ENCODE measurements around the gene JAGN1. TPM values are rescaled to one million over a fixed set of nuclear protein-coding genes. Genes with fewer than 3 reads are reported as not detected.
"Not testable (repeated sequence)": the region's sequence is repeated elsewhere in the genome, so short reads cannot be mapped to it uniquely, and the experiment has no call there.

JAGN1 gene
- polyA plus RNA-seq, 1 donor from 2014 or later, result 46.4 TPM

- Mint-ChIP-seq H3K36me3 (no peaks in the 10 kb centered on the region), H3K4me1 (peaks cover 0 to 2% (median 0%) of the 10 kb centered on the region in 3 donors), H3K9me3 (no peaks in the 10 kb centered on the region), H3K27me3 (no peaks in the 10 kb centered on the region), H3K27ac (no peak overlapping the region), H3K4me3 (no peak overlapping the region)
These were observed 28.7 kb upstream of the JAGN1 start for GRCh38 chr3:9861626-9862130.

- no peaks in the 10 kb centered on the region for H3K9me3 Mint-ChIP-seq
- H3K27me3 Mint-ChIP-seq, result no peaks in the 10 kb centered on the region
- H3K27ac Mint-ChIP-seq, result no peak overlapping the region
- no peaks in the 10 kb centered on the region for H3K36me3 Mint-ChIP-seq
- no peak overlapping the region for H3K4me3 Mint-ChIP-seq
- peaks cover 0 to 2% (median 0%) of the 10 kb centered on the region in 3 donors for H3K4me1 Mint-ChIP-seq
These were observed 27.9 kb upstream of the JAGN1 start for GRCh38 chr3:9862391-9863057.

DNA sequence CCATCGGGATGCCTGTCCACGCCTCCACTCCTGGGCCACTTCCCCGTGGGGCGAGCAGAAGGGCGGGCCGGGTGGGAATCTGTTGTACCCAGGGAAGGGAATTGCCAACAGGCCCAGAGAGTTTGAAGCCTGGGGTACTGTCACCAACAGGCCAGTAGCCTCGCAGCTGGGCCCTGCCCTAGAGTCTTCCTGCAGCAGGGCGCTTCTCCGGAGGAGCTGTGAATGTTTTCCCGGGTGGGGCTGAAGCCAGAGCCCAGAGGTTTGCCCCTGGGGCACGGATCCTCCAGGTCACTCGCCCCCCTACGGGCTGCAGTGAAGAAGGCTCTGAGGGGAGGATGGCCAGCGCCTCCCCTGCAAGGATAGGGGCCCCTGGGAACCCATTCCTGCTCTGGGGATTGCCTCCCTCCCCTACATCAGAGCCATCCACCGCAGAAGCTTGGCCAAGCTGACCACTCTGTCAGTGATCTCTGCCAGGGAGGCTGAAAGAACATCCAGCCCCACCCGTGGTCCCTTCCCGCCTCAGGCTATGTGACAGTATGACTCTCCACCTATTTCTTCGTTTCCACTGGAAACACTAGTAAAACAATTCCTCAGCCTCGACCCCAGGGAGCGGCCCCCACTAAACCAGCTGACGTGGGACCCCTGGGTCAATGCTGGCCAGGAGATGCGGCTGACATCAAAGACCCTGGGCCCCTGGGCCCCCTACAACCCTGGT, 27.2 kb upstream of the JAGN1 start:
- no peak overlapping the region for H3K27ac Mint-ChIP-seq
- H3K27me3 Mint-ChIP-seq, result no peaks in the 10 kb centered on the region
- H3K4me1 Mint-ChIP-seq, result peaks cover 0 to 2% (median 0%) of the 10 kb centered on the region in 3 donors
- H3K9me3 Mint-ChIP-seq, result no peaks in the 10 kb centered on the region
- H3K36me3 Mint-ChIP-seq, result no peaks in the 10 kb centered on the region
- peak overlapping the region in 1 of 4 donors; percentile 10 for H3K4me3 Mint-ChIP-seq

- Mint-ChIP-seq H3K9me3 (no peaks in the 10 kb centered on the region), H3K4me3 (no peak overlapping the region), H3K27ac (no peak overlapping the region), H3K36me3 (no peaks in the 10 kb centered on the region), H3K4me1 (peaks cover 0 to 2% (median 0%) of the 10 kb centered on the region in 3 donors), H3K27me3 (no peaks in the 10 kb centered on the region)
These were observed 26.0 kb upstream of the JAGN1 start for GRCh38 chr3:9864200-9864927.

DNA sequence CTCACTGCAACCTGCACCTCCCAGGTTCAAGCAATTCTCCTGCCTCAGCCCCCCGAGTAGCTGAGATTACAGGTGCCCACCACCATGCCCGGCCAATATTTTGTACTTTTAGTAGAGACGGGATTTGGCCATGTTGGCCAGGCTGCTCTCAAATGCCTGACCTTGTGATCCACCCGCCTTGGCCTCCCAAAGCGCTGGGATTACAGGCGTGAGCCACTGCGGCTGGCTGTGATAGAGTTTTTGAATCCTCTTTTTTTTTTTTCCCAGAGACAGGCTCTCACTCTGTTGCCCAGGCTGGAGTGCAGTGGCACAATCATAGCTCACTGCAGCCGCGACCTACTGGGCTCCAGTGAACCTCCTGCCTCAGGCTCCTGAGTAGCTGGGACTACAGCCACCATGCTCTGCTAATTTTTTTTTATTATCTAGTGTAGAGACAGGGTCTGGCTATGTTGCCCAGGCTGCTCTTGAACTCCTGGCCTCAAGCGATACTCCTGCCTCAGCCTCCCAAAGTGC, 25.2 kb upstream of the JAGN1 start:
- H3K27ac Mint-ChIP-seq, H3K36me3 Mint-ChIP-seq, H3K4me1 Mint-ChIP-seq, H3K27me3 Mint-ChIP-seq, H3K9me3 Mint-ChIP-seq, H3K4me3 Mint-ChIP-seq: not testable (repeated sequence)

DNA sequence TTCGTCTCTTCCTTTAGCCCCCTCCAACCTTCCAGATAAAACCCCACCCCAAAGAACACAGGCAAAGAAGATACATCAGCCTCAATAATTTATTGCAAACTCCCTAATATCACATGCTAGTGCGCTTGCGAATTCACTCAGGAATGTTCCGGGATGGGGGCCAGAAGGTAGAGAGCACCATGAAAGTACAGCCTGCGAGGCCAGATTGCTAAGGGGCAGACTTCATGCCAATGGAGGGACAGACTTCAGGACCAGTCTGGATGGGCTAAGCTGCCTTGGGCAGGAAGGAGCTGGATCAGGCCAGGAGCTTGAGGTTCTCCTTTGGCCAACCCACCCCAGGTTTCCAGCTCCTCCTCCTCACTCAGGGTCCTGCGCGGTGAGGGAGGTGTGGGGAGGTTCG, 23.8 kb upstream of the JAGN1 start:
- no peaks in the 10 kb centered on the region for H3K36me3 Mint-ChIP-seq
- H3K27me3 Mint-ChIP-seq, result no peaks in the 10 kb centered on the region
- no peak overlapping the region for H3K4me3 Mint-ChIP-seq
- no peak overlapping the region for H3K27ac Mint-ChIP-seq
- peaks cover 0 to 2% (median 0%) of the 10 kb centered on the region in 3 donors for H3K4me1 Mint-ChIP-seq
- no peaks in the 10 kb centered on the region for H3K9me3 Mint-ChIP-seq

DNA sequence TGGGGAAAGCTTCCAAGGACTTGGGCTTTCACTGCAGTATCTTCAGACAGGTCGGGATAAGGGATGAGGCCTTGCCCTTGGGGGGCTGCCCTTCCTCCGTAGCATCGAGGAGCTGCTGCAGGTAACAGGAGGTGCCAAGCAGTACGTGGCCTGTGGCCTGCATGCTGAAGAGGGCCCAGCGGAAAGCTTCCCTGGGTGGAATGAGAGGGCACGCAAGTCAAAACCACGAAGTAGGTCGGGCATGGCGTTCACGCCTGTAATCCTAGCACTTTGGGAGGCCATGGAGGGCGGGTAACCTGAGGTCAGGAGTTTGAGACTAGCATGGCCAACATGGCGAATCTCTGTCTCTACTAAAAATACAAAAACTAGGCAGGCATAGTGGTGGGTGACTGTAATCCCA, 23.3 kb upstream of the JAGN1 start:
- Mint-ChIP-seq H3K27me3 (no peaks in the 10 kb centered on the region), H3K27ac (no peak overlapping the region), H3K4me1 (peaks cover 0 to 2% (median 0%) of the 10 kb centered on the region in 3 donors), H3K9me3 (no peaks in the 10 kb centered on the region), H3K36me3 (no peaks in the 10 kb centered on the region), H3K4me3 (no peak overlapping the region)

- Mint-ChIP-seq H3K27ac (no peak overlapping the region), H3K4me1 (no peaks in the 10 kb centered on the region), H3K9me3 (no peaks in the 10 kb centered on the region), H3K27me3 (no peaks in the 10 kb centered on the region), H3K36me3 (no peaks in the 10 kb centered on the region), H3K4me3 (no peak overlapping the region)
These were observed 20.5 kb upstream of the JAGN1 start for GRCh38 chr3:9869955-9870354.

DNA sequence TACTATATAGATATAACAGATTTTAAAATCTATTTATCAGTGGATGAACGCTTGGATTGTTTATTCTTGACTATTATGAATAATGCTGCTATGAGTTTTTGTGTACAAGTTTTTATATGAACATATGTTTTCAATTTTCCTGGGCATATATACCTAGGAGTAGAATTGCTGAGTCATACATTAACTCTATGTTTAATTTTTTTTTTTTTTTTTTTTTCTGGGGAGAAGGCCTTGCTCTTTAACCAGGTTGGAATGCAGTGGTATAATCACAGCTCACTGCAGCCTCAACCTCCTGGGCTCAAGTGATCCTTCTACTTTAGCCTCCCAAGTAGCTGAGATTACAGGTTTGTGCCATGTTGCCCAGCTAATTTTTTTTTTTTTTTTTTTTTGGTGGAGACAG, 19.4 kb upstream of the JAGN1 start:
- H3K27me3 Mint-ChIP-seq, result peaks cover 4% of the 10 kb centered on the region
- no peak overlapping the region for H3K4me3 Mint-ChIP-seq
- no peaks in the 10 kb centered on the region for H3K36me3 Mint-ChIP-seq
- H3K27ac Mint-ChIP-seq, result no peak overlapping the region
- H3K9me3 Mint-ChIP-seq, result no peaks in the 10 kb centered on the region
- H3K4me1 Mint-ChIP-seq, result no peaks in the 10 kb centered on the region

GRCh38 chr3:9872067-9872466, 18.3 kb upstream of the JAGN1 start:
- H3K4me1 Mint-ChIP-seq, H3K9me3 Mint-ChIP-seq, H3K4me3 Mint-ChIP-seq, H3K36me3 Mint-ChIP-seq, H3K27me3 Mint-ChIP-seq: not testable (repeated sequence)
- H3K27ac Mint-ChIP-seq, result peak overlapping the region in 1 of 3 donors; percentile 3

GRCh38 chr3:9875448-9875847, 15.0 kb upstream of the JAGN1 start:
- Mint-ChIP-seq H3K4me3 (no peak overlapping the region), H3K27me3 (peaks cover 7% of the 10 kb centered on the region), H3K4me1 (no peaks in the 10 kb centered on the region), H3K27ac (no peak overlapping the region), H3K36me3 (no peaks in the 10 kb centered on the region), H3K9me3 (no peaks in the 10 kb centered on the region)

- H3K36me3 Mint-ChIP-seq, H3K4me3 Mint-ChIP-seq, H3K27ac Mint-ChIP-seq, H3K4me1 Mint-ChIP-seq, H3K27me3 Mint-ChIP-seq, H3K9me3 Mint-ChIP-seq: not testable (repeated sequence)
These were observed 14.2 kb upstream of the JAGN1 start for GRCh38 chr3:9876255-9876654.

- no peaks in the 10 kb centered on the region for H3K9me3 Mint-ChIP-seq
- H3K27ac Mint-ChIP-seq, result no peak overlapping the region
- H3K4me1 Mint-ChIP-seq, result no peaks in the 10 kb centered on the region
- H3K4me3 Mint-ChIP-seq, result no peak overlapping the region
- peaks cover 7% of the 10 kb centered on the region for H3K27me3 Mint-ChIP-seq
- no peaks in the 10 kb centered on the region for H3K36me3 Mint-ChIP-seq
These were observed 13.4 kb upstream of the JAGN1 start for GRCh38 chr3:9876991-9877390.

GRCh38 chr3:9878700-9879099, 11.7 kb upstream of the JAGN1 start:
- peaks cover 7% of the 10 kb centered on the region for H3K27me3 Mint-ChIP-seq
- no peak overlapping the region for H3K27ac Mint-ChIP-seq
- no peaks in the 10 kb centered on the region for H3K4me1 Mint-ChIP-seq
- no peak overlapping the region for H3K4me3 Mint-ChIP-seq
- H3K36me3 Mint-ChIP-seq, result no peaks in the 10 kb centered on the region
- no peaks in the 10 kb centered on the region for H3K9me3 Mint-ChIP-seq

DNA sequence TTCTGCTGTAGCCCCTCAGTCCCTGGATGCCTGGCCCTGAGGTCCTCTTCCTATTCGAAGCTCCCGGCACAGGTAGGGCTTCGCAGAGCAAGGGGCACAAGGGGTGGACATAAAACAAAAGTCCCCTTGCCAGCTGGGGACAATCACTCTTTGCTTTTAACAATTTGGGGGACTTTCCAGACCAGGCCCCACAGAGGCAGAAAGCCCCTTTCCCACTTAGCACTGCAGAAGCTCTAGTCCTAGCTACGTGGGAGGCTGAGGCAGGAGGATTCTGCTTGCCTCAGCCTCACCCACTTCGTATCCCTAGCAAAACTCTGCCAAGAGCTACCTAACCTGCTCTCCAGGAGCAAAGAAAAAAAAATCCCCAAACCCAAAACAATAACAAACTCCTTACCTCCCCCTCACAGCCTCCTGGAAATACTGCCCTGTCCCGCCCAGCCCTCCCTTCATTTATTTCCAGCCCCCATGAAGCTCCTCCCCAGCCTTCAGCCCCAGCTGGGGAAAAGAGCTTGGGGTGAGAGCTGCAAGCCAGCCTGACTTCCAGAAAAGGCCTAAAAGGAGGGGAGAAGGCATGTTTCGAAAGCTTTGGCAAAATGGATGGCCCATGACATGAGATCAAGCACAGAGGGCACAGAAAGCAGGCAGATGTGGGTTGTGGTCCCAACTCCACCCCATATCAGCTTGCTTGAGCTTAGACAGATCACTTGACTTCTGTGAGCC, 10.4 kb upstream of the JAGN1 start, which contains the start of gene CIDEC:
Gene CIDEC, minus strand, starts transcription at position 424 of the 720 bp plus-strand sequence. CDS start 1,767 bp downstream, outside the sequence.
- H3K36me3 Mint-ChIP-seq, result no peaks in the 10 kb centered on the region
- no peak within 1 kb of the TSS for H3K4me3 Mint-ChIP-seq
- no peaks in the 10 kb centered on the region for H3K9me3 Mint-ChIP-seq
- H3K4me1 Mint-ChIP-seq, result no peaks in the 10 kb centered on the region
- H3K27me3 Mint-ChIP-seq, result peaks cover 7% of the 10 kb centered on the region
- H3K27ac Mint-ChIP-seq, result no peak within 1 kb of the TSS
